KG1 (cell line): ENCODE data around the gene DNASE1L2.

Source experiments
- DNase-seq: peaks from one replicate; lab custom pipeline; 2025; lab: John Stamatoyannopoulos, UW

DNASE1L2 gene

GRCh38 chr16:2226245-2226793 is 9.9 kb upstream of the DNASE1L2 start:
- DNase-seq = no peak

DNA sequence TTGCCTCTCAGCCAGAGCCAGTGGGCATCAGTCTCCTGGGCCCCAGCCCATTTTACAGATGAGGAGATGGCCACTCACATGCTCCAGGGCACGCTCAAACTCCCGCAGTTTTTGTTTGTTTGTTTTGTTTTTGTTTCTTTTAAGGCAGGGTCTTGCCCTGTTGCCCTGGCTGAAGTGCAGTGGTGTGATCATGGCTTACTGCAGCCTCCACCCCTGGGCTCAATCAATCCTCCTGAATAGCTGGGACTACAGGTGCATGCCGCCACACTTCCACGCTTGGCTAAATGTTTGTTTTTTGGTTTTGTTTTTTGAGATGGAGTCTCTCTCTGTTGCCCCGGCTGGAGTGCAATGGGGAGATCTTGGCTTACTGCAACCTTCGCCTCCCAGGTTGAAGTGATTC is 9.3 kb upstream of the DNASE1L2 start:
- DNase-seq = no peak

- no peak for DNase-seq
These were observed 8.0 kb upstream of the DNASE1L2 start for GRCh38 chr16:2228161-2228824.

GRCh38 chr16:2229091-2229490 is 7.2 kb upstream of the DNASE1L2 start:
- DNase-seq = no peak

- DNase-seq = no peak
These were observed 6.5 kb upstream of the DNASE1L2 start for GRCh38 chr16:2229632-2230250.

DNA sequence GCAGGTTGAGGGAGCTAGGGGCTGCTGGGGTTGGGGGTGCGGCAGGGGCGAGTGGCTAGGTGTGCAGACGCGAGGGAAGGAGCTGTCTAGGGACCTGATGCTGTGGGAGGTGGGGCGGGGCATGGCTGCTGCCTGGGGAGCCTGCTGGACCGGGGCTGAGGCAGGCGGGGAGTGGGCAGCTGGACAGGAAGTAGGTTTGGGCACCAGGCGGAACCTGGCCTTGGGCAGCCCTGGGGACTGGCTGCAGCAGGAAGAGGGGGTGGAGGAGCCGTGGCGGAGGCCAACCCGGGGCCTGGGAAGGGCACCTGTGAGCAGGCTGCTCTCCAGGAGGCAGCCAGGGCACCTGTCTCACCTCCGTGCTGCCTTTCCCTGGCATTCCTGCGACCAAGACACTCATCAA is 5.9 kb upstream of the DNASE1L2 start:
- no peak for DNase-seq

DNA sequence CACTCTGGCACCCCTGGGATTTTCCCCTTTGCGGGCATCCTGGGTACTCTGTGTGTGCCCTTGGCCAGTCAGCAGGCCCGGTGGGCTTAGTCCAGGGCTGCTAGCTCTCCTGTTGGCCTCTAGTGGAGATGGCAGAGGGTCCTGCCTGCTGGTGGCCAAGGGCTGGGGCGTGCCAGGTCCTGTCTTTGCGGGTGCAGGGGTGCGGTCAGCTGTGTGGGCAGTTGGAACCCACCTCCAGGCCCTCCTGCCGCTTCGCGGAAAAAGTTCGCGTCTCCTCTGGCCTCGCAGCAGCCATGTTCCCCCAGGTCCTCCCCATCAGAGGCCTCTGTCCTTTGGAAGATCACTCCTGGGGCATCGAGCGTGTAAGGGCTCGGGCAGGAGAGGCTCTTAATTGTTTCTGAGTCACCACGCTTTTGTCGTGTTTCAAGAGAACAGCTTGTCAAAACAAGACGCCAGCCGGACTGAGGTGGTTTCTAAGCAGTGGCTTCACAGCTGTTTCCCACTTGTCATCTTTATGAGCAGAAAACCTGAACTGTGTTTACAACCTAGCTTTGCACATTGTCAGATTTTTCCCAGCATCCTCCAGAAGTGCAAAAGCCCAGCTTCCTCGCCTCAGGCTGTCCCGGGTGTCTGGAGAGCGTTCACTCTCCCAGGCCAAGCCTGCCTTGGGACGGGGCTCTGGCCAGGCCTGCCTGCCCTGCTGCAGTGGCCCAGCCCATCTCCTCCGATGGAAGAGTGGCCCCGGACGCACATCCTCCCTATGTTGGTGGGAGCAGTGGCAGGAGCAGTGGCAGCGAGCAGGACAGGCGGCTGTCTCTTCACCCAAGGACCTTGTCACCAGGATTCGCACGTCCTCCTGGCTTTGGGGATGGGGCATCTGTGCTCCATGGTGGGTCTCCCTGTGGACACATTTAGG is 5.0 kb upstream of the DNASE1L2 start:
- no peak for DNase-seq

- no peak for DNase-seq
These were observed 3.9 kb upstream of the DNASE1L2 start for GRCh38 chr16:2232094-2232990.

DNA sequence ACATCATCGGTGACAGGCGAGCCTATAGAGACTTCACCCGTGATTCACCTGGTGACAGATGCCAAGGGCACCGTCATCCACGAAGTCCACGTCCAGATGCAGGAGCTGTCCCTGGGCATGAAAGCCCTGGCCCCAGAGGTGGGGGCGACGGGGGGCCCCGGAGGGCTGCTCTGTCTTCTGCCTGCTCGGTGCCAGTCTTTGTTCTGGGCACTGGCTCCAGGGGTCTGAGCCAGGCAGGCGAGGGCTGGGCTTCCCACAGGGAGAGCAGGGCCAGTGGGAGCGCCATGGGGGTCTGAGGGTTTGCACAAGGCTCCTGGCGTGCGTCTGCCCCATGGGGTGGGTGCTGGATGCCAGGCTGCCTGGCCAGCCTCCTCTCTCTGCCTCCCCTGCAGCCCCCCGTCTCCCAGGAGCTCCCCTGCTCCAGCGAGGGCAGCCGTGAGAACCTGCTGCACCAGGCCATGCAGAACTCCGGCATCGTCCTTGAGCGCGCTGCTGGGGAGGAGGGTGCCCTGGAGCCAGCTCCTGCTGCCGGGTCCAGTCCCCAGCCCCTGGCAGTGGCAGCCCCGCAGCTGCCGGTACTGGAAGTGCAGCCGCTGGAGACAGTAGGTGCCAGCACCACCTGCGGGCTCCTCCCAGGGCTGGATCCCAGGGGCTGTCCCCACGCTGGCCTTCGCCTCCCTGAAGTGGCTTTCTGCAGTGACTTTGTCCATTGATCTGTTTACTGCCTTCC is 3.0 kb upstream of the DNASE1L2 start:
- DNase-seq = no peak

DNA sequence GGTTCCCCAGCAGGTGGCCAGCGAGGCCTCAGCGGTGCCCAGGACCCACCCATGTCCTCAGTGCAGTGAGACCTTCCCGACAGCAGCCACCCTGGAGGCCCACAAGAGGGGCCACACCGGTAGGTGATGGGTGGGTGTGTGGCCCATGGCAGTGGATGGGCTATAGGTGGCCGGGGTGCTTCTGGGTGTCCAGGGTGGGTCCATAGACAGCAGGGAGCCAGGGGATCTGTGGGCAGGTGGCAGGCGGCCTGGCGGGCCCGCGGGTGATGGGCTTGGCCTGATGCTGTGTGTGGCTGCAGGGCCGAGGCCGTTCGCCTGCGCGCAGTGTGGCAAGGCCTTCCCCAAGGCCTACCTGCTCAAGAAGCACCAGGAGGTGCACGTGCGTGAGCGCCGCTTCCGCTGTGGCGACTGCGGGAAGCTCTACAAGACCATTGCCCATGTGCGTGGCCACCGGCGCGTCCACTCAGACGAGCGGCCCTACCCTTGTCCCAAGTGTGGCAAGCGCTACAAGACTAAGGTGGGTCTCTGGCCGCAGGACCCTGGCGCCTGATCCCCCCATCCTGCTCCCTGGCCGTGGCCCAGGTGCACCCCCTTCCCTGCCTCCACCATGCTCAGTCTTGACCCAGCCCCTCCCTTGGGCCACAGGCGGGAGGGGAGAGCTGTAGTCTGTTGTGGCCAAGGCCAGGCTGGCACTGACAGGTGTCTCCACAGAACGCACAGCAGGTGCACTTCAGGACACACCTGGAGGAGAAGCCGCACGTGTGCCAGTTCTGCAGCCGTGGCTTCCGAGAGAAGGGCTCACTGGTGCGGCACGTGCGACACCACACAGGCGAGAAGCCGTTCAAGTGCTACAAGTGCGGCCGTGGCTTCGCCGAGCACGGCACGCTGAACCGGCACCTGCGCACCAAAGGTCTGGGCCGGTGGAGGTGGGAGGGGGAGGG is 2.1 kb upstream of the DNASE1L2 start:
- DNase-seq = no peak

- DNase-seq = no peak
These were observed 1.5 kb upstream of the DNASE1L2 start for GRCh38 chr16:2234813-2235170.

DNA sequence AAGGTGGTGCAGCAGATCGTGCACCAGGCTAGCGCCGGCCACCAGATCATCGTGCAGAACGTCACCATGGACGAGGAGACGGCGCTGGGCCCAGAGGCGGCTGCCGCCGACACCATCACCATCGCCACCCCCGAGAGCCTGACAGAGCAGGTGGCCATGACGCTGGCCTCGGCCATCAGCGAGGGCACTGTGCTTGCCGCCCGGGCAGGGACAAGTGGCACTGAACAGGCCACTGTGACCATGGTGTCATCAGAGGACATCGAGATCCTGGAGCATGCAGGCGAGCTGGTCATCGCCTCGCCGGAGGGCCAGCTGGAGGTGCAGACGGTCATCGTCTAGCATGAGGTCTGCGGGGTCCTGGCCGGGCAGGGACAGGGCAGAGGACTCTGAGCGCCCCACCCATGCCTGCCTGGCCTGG is 1.0 kb upstream of the DNASE1L2 start:
- no peak for DNase-seq

GRCh38 chr16:2235695-2236336 is 428 bp upstream of the DNASE1L2 start:
- no peak for DNase-seq

DNA sequence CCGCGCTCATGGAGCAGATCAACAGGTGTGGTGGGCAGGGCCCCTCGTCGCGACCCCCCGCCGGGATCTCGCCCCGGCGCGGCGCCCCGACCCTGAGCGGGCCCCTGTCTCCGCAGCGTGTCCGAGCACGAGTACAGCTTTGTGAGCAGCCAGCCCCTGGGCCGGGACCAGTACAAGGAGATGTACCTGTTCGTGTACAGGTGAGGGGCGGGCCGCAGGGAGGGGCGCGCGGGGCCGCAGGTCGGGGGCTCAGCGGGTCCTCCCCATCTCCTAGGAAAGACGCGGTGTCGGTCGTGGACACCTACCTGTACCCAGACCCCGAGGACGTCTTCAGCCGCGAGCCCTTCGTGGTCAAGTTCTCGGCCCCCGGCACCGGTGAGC is 848 bp downstream of the DNASE1L2 start:
- DNase-seq = no peak

DNA sequence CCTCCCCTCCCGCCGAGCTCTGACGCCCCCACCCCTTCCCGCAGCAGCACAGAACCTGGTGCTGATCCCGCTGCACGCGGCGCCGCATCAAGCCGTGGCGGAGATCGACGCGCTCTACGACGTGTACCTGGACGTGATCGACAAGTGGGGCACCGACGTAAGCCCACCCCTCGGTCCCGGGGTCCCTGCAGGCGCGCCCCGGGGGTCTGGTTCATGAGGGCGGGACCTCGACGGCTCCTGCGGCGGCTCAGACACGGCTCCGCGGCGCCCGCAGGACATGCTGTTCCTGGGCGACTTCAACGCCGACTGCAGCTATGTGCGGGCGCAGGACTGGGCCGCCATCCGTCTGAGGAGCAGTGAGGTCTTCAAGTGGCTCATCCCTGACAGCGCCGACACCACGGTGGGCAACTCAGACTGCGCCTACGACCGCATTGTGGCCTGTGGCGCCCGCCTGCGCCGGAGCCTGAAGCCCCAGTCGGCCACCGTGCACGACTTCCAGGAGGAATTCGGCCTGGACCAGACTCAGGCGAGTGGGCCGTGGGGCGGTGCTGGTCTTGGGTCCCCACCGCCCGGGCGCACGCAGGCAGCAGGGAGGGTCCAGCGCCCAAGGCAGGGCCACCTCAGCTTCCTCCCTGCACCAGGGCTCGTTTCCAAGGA is 1.4 kb downstream of the DNASE1L2 start:
- no peak for DNase-seq

GRCh38 chr16:2238150-2238837 is 2.0 kb downstream of the DNASE1L2 start:
- DNase-seq = no peak

DNA sequence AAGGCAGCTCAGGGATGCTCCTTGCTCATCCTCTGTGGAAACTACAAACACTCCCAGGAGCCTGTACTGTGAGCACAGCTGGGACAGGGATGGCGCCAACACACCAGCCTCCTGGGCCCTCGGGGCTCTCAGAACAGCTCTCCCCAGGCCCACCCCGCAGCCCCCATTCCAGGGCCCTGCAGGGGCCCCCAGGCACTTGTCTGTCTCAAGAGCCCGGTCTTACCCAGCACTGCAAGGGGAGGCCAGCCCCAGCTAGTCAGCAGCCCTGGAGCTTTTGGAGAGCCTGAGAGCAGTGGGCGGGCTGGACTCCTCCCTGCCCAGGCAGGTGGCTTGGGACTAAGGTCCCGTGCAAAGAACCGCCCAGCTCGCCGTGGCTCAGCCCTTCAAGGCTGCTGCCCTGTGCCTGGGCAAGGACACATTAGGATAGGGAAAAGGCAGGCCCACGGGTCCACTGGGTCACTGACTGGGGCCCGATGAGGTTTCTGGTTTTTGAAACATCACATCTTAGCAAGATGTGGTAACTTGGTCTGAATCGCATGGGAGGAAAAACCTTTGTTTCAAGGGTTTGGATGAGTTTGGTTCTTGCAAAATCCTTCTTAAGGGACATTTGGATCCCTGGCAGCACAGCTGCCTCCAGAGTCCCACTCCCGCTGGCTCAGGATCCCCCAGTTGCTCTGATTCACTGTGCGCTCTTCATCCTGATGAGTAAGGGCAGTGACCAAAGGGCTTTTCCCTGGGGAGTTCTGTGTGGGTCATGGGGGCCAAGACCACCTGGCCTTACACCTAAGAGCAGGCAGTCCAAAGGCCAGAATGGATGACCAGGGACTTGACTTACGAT is 2.8 kb downstream of the DNASE1L2 start:
- no peak for DNase-seq
